ENCODE measurements around the gene SLC24A4. TPM values are rescaled to one million over a fixed set of nuclear protein-coding genes. Genes with fewer than 3 reads are reported as not detected.

The SLC24A4 gene
- total RNA-seq, 3 donors from 2014 or later (not counting 1 experiment from before 2014, with no cell fraction given): 1.1 to 3.2 (median 2.1) TPM

DNA sequence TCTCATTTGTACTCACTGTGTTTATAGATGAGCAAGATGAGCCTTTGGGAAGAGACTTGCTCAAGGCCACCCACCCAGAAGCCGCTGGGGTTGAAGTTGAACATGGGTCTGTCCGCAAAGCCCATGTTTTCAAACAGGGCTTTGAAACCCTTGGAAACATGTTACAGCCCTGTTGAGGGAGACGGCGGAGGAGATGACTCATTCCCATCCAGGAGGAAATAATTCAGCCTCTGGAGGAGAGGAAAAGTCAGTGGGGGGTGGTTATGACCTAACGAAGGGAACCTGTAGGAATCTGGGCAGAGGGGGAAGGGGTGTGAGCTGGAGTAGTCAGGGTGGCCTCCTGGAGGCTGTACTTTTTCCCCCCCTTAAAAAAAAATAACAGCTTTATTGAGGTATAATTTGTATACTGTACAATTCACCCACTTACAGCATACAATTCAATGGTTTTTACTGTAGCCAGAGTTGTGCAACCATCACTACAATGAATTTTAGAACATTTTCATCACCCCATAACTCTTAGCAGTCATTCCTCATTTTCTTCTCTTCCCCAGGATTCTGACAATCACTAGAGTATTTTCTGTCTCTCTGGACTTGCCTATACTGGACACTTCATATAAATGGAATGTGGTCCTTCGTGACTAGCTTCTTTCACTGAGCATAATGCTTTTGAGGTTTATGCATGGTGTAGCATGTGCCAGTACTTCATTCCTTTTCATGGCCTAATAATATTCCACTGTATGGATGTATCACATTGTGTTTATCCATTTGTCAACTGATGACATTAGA lies 188.7 kb downstream of the SLC24A4 start:
- peaks cover 44% of the 10 kb centered on the region for H3K4me1 ChIP-seq (ENCODE audit: control insufficient read depth, insufficient read depth, low read length)
- Mint-ChIP-seq H3K4me3 (no peak overlapping the region), H3K27me3 (ENCODE audit: low read depth in 2 of 2) (no peaks in the 10 kb centered on the region), H3K36me3 (no peaks in the 10 kb centered on the region), H3K27ac (peak overlapping the region; percentile 97 to 98), H3K9me3 (no peaks in the 10 kb centered on the region), H3K4me1 (peaks cover 29 to 39% of the 10 kb centered on the region in 2 donors)
- no peaks in the 10 kb centered on the region for H3K27me3 ChIP-seq (ENCODE audit: control insufficient read depth, insufficient read depth, low read length)
- TF ChIP-seq, protein P1, sequence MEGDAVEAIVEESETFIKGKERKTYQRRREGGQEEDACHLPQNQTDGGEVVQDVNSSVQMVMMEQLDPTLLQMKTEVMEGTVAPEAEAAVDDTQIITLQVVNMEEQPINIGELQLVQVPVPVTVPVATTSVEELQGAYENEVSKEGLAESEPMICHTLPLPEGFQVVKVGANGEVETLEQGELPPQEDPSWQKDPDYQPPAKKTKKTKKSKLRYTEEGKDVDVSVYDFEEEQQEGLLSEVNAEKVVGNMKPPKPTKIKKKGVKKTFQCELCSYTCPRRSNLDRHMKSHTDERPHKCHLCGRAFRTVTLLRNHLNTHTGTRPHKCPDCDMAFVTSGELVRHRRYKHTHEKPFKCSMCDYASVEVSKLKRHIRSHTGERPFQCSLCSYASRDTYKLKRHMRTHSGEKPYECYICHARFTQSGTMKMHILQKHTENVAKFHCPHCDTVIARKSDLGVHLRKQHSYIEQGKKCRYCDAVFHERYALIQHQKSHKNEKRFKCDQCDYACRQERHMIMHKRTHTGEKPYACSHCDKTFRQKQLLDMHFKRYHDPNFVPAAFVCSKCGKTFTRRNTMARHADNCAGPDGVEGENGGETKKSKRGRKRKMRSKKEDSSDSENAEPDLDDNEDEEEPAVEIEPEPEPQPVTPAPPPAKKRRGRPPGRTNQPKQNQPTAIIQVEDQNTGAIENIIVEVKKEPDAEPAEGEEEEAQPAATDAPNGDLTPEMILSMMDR (IDR thresholded peaks at IDR 0.05): no peak
- intact Hi-C loops (cut with micrococcal nuclease): no loop called here
- 91% methylated on average over 6 of the region's 6 CpGs for WGBS (ENCODE audit: insufficient coverage)
- DNase-seq (no peak), ATAC-seq (no peak)
- no peak overlapping the region for H3K4me3 ChIP-seq (ENCODE audit: low read length)
- H3K27ac ChIP-seq (ENCODE audit: low read length): no peak overlapping the region
- H3K36me3 ChIP-seq (ENCODE audit: control insufficient read depth, insufficient read depth, low read length): no peaks in the 10 kb centered on the region
- no peaks in the 10 kb centered on the region for H3K9me3 ChIP-seq (ENCODE audit: control insufficient read depth, insufficient read depth, low read length)

DNA sequence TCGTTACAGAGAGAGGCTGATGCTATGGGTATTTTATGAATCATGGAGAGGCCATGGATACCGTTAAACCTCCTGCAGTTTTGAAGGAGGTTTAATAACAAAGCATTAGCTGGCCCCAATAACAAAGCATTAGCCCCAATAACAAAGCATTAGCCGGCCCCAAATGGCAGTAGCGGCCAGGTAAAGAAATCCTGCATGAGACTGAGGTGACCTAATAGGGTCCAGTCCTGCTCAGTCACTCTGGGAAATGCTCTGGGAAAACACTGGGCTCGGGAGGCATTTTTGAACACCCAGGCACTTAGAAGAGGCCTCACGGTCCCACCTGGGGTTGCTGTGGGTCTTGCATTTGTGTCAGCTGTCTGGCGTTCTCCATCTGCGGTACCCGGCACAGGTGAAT lies 189.8 kb downstream of the SLC24A4 start:
- intact Hi-C loops (cut with micrococcal nuclease): no loop called here
- TF ChIP-seq, protein P1 (IDR thresholded peaks at IDR 0.05): no peak
- Histone ChIP-seq H3K4me3 (ENCODE audit: low read length) (peak overlapping the region; percentile 92), H3K4me1 (ENCODE audit: control insufficient read depth, insufficient read depth, low read length) (peaks cover 46% of the 10 kb centered on the region), H3K36me3 (ENCODE audit: control insufficient read depth, insufficient read depth, low read length) (no peaks in the 10 kb centered on the region), H3K27me3 (ENCODE audit: control insufficient read depth, insufficient read depth, low read length) (no peaks in the 10 kb centered on the region), H3K27ac (ENCODE audit: low read length) (peak overlapping the region; percentile 90), H3K9me3 (ENCODE audit: control insufficient read depth, insufficient read depth, low read length) (no peaks in the 10 kb centered on the region)
- no peaks in the 10 kb centered on the region for H3K27me3 Mint-ChIP-seq (ENCODE audit: low read depth in 2 of 2)
- 61% methylated on average over 9 of the region's 9 CpGs for WGBS (ENCODE audit: insufficient coverage)
- H3K9me3 Mint-ChIP-seq: no peaks in the 10 kb centered on the region
- peak overlapping the region; percentile 90 for H3K4me3 Mint-ChIP-seq
- DNase-seq: no peak
- H3K36me3 Mint-ChIP-seq: no peaks in the 10 kb centered on the region
- H3K4me1 Mint-ChIP-seq: peaks cover 35 to 50% of the 10 kb centered on the region in 2 donors
- ATAC-seq: no peak
- peak overlapping the region; percentile 97 to 98 for H3K27ac Mint-ChIP-seq

DNA sequence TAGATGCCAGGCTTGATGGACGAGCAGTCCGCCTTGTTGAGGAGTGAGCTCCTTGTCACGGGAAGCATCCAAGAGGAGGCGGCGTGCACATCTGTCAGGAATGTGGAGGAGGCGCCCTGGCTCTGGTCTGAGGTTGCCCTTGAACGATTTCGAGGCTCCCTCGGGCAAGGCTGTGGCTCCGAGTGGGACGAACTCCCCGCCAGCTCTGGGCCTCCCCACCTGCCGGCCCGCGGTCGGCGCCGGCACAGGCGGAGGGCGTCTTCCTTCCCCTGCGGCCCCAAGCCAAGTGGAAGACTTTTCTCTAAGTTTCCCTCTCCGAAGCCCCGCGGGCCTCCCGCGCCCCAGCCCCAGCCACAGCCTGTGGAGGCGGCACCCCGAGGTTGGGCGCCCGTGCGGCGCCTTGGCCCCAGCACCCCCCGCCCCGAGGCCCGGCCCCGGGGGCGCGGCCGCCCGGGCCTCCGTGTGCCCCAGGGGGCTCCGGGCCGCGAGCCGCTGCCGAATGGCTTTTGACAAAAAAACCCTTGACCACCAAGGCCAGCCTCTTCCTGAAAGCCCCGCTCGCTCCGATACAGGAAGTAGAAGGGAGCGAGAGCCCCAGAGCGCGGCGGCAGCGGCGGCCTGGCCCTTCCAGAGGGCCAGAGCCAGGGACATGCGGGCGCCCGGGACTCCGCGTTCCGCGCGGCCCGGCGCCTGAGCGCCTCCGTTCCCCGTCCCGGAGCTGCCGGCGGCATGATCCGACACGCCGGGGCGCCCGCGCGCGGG lies 190.4 kb downstream of the SLC24A4 start, which contains the start of gene RIN3:
RIN3 (plus strand) TSS at position 578 of the 762 bp plus-strand sequence; CDS start at position 730, 152 bp downstream.
- DNase-seq (peak; percentile 55 to 68), ATAC-seq (peak; percentile 51 to 78 (median 76))
- H3K4me3 ChIP-seq (ENCODE audit: low read length): peak within 1 kb of the TSS; percentile 92
- no peaks in the 10 kb centered on the region for H3K36me3 Mint-ChIP-seq
- intact Hi-C loops (cut with micrococcal nuclease): no loop called here
- H3K4me3 Mint-ChIP-seq: peak within 1 kb of the TSS; percentile 90
- no peaks in the 10 kb centered on the region for H3K9me3 Mint-ChIP-seq
- peak within 1 kb of the TSS; percentile 90 for H3K27ac ChIP-seq (ENCODE audit: low read length)
- H3K27me3 ChIP-seq (ENCODE audit: control insufficient read depth, insufficient read depth, low read length): no peaks in the 10 kb centered on the region
- no peaks in the 10 kb centered on the region for H3K9me3 ChIP-seq (ENCODE audit: control insufficient read depth, insufficient read depth, low read length)
- peaks cover 52% of the 10 kb centered on the region for H3K4me1 ChIP-seq (ENCODE audit: control insufficient read depth, insufficient read depth, low read length)
- TF ChIP-seq, protein P1 (IDR thresholded peaks at IDR 0.05): no peak
- peaks cover 41 to 56% of the 10 kb centered on the region in 2 donors for H3K4me1 Mint-ChIP-seq
- peak within 1 kb of the TSS; percentile 97 to 98 for H3K27ac Mint-ChIP-seq
- no peaks in the 10 kb centered on the region for H3K36me3 ChIP-seq (ENCODE audit: control insufficient read depth, insufficient read depth, low read length)
- WGBS (ENCODE audit: insufficient coverage): 2% methylated on average over 79 of the region's 79 CpGs
- no peaks in the 10 kb centered on the region for H3K27me3 Mint-ChIP-seq (ENCODE audit: low read depth in 2 of 2)
